ENCODE measurements around the gene TAS2R31. TPM values are rescaled to one million over a fixed set of nuclear protein-coding genes. Genes with fewer than 3 reads are reported as not detected.

TAS2R31 gene
- total and polyA plus RNA-seq, 2 donors (not counting 3 experiments of a cell fraction or from before 2014, with no cell fraction given), result 0.12 to 3.2 TPM

DNA sequence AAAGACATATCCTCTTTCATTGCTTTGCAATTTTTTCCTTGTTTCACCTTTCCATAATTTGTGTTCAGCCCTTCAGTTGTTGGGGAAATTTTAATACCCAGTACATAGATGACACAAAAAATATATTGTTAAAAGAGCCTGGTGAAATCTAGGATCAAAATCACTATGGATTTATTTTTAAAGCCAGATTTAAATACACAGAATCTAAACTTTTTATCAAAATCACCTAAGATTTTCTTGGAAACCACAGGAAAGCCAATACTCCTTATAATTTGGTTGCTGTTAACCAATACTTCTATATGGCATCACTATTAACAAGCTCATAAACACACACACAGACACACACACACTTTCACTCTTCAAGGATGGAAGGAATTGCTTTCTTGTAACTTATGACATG, 33.0 kb downstream of the TAS2R31 start, which contains the start of gene TAS2R20:
Gene TAS2R20, minus strand, starts transcription at position 101 of the 400 bp plus-strand sequence. CDS start 429 bp downstream, outside the sequence.
- DNase-seq (ENCODE audit: low read depth, low spot score) (no peak), FAIRE-seq (no peak)
- peaks cover 0 to 2% of the 10 kb centered on the region in 2 experiments for H3K36me3 ChIP-seq (ENCODE audit: control insufficient read depth in 2 of 2, extremely low read depth in 1 of 2, insufficient read depth in 2 of 2, low read length in 2 of 2)
- intact Hi-C loops (cut with micrococcal nuclease), result no loop called here
- ChIA-PET CTCF (no interaction called here), POLR2A (no interaction called here)
- H3K27me3 ChIP-seq (ENCODE audit: control insufficient read depth in 2 of 2, insufficient read depth in 2 of 2, low read length in 2 of 2), result no peaks in the 10 kb centered on the region
- dilution Hi-C loops (cut with MboI; ENCODE audit: extremely low pct_ligation_motif_present, low sequenced_read_pairs), result no loop called here
- TF ChIP-seq FOS (IDR thresholded peaks at IDR 0.05; ENCODE audit: borderline replicate concordance, insufficient read depth, low read length) (no peak), POLR2A (IDR thresholded peaks at IDR 0.05; ENCODE audit: low read depth, low read length) (no peak), MYC (IDR thresholded peaks at IDR 0.05; ENCODE audit: low read depth, low read length) (no peak), EZH2 (IDR thresholded peaks at IDR 0.05; ENCODE audit: borderline replicate concordance, low read depth, low read length, severe bottlenecking) (no peak), POLR2AphosphoS5 (IDR thresholded peaks at IDR 0.05; ENCODE audit: insufficient read depth, low read depth, low read length) (no peak), GATA2 (IDR thresholded peaks at IDR 0.05; ENCODE audit: insufficient read depth, insufficient read length, low read depth, low read length) (no peak), JUN (IDR thresholded peaks at IDR 0.05; ENCODE audit: borderline replicate concordance, insufficient read depth, insufficient read length, low read depth) (no peak)
- TF ChIP-seq, protein P1, sequence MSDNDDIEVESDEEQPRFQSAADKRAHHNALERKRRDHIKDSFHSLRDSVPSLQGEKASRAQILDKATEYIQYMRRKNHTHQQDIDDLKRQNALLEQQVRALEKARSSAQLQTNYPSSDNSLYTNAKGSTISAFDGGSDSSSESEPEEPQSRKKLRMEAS (IDR thresholded peaks at IDR 0.05; ENCODE audit: insufficient read depth, insufficient read length), result no peak
- TF ChIP-seq, protein P2, sequence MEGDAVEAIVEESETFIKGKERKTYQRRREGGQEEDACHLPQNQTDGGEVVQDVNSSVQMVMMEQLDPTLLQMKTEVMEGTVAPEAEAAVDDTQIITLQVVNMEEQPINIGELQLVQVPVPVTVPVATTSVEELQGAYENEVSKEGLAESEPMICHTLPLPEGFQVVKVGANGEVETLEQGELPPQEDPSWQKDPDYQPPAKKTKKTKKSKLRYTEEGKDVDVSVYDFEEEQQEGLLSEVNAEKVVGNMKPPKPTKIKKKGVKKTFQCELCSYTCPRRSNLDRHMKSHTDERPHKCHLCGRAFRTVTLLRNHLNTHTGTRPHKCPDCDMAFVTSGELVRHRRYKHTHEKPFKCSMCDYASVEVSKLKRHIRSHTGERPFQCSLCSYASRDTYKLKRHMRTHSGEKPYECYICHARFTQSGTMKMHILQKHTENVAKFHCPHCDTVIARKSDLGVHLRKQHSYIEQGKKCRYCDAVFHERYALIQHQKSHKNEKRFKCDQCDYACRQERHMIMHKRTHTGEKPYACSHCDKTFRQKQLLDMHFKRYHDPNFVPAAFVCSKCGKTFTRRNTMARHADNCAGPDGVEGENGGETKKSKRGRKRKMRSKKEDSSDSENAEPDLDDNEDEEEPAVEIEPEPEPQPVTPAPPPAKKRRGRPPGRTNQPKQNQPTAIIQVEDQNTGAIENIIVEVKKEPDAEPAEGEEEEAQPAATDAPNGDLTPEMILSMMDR (IDR thresholded peaks at IDR 0.05; ENCODE audit: extremely low read depth in 1 of 2, insufficient read depth in 1 of 2, low read depth in 1 of 2, low read length in 2 of 2), result no peak
- H3K9me3 ChIP-seq (replicated peaks; ENCODE audit: control insufficient read depth, insufficient read depth, low read length), result no peaks in the 10 kb centered on the region
- H3K27ac ChIP-seq (ENCODE audit: insufficient read depth, low read depth, low read length), result no peak within 1 kb of the TSS
- H3K9ac ChIP-seq (replicated peaks; ENCODE audit: extremely low read depth, insufficient read depth, low read length), result no peak within 1 kb of the TSS
- no TSS peak for BruUV-seq (replicated peaks)
- no peak within 1 kb of the TSS for H3K4me2 ChIP-seq (ENCODE audit: insufficient read depth, low read length)
- no peaks in the 10 kb centered on the region for H4K20me1 ChIP-seq (replicated peaks; ENCODE audit: control insufficient read depth, extremely low read depth, insufficient read depth, low read length)
- H3K4me1 ChIP-seq (ENCODE audit: control insufficient read depth, extremely low read depth, insufficient read depth, low read length), result no peaks in the 10 kb centered on the region
- no peak within 1 kb of the TSS for H3K4me3 ChIP-seq (replicated peaks in 1 of 3; ENCODE audit: insufficient read depth in 1 of 3, low read depth in 1 of 3, low read length in 3 of 3)
- H2AFZ ChIP-seq (ENCODE audit: low read depth, low read length), result no peak within 1 kb of the TSS
- H3K79me2 ChIP-seq (ENCODE audit: control insufficient read depth, insufficient read depth, low read length), result no peaks in the 10 kb centered on the region
- no peaks in the 10 kb centered on the region for H3K9me1 ChIP-seq (replicated peaks; ENCODE audit: control insufficient read depth, extremely low read depth, insufficient read depth, low read length)

Measured in endothelial cell of umbilical vein (primary cell).